Measurements from ENCODE around the gene PPIF. TPM values are rescaled to one million over a fixed set of nuclear protein-coding genes. Genes with fewer than 3 reads are reported as not detected.

Gene PPIF
- total and polyA plus RNA-seq, 2 donors (not counting 3 experiments of a cell fraction or from before 2014, with no cell fraction given) = 50.7 to 51.2 TPM

DNA sequence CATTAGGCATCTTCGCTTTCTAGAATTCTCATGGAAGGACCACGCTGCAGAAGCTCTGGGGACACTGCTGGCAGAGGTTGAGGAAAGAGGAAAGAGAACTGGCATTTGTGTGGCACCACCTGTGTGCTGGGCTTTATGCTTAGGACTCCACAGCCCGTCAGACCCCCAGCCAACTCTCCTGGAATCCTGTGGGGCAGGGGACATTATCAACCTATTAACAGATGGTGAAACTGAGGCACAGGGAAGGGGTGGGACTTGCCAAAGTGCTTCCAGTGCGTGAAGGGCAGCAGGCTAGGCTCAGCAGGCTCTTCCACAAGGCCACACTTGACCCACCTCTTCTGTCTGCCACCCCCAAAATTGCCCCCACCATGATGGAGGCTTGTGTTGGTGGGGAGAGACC lies 51.4 kb downstream of the PPIF start:
- no peak overlapping the region for H3K4me3 ChIP-seq (replicated peaks in 1 of 3; ENCODE audit: insufficient read depth in 1 of 3, low read depth in 1 of 3, low read length in 3 of 3)
- no peaks in the 10 kb centered on the region for H3K9me1 ChIP-seq (replicated peaks; ENCODE audit: control insufficient read depth, extremely low read depth, insufficient read depth, low read length)
- H4K20me1 ChIP-seq (replicated peaks; ENCODE audit: control insufficient read depth, extremely low read depth, insufficient read depth, low read length) = no peaks in the 10 kb centered on the region
- TF ChIP-seq MYC (IDR thresholded peaks at IDR 0.05; ENCODE audit: low read depth, low read length) (no peak), GATA2 (IDR thresholded peaks at IDR 0.05; ENCODE audit: insufficient read depth, insufficient read length, low read depth, low read length) (no peak), EZH2 (IDR thresholded peaks at IDR 0.05; ENCODE audit: borderline replicate concordance, low read depth, low read length, severe bottlenecking) (no peak), JUN (IDR thresholded peaks at IDR 0.05; ENCODE audit: borderline replicate concordance, insufficient read depth, insufficient read length, low read depth) (no peak), MAX (IDR thresholded peaks at IDR 0.05; ENCODE audit: insufficient read depth, insufficient read length) (no peak), POLR2A (IDR thresholded peaks at IDR 0.05; ENCODE audit: low read depth, low read length) (no peak), FOS (IDR thresholded peaks at IDR 0.05; ENCODE audit: borderline replicate concordance, insufficient read depth, low read length) (no peak), POLR2AphosphoS5 (IDR thresholded peaks at IDR 0.05; ENCODE audit: insufficient read depth, low read depth, low read length) (no peak)
- TF ChIP-seq, protein P1, sequence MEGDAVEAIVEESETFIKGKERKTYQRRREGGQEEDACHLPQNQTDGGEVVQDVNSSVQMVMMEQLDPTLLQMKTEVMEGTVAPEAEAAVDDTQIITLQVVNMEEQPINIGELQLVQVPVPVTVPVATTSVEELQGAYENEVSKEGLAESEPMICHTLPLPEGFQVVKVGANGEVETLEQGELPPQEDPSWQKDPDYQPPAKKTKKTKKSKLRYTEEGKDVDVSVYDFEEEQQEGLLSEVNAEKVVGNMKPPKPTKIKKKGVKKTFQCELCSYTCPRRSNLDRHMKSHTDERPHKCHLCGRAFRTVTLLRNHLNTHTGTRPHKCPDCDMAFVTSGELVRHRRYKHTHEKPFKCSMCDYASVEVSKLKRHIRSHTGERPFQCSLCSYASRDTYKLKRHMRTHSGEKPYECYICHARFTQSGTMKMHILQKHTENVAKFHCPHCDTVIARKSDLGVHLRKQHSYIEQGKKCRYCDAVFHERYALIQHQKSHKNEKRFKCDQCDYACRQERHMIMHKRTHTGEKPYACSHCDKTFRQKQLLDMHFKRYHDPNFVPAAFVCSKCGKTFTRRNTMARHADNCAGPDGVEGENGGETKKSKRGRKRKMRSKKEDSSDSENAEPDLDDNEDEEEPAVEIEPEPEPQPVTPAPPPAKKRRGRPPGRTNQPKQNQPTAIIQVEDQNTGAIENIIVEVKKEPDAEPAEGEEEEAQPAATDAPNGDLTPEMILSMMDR (IDR thresholded peaks at IDR 0.05; ENCODE audit: extremely low read depth in 1 of 2, insufficient read depth in 1 of 2, low read depth in 1 of 2, low read length in 2 of 2) = no peak
- no peaks in the 10 kb centered on the region for H3K9me3 ChIP-seq (replicated peaks; ENCODE audit: control insufficient read depth, insufficient read depth, low read length)
- ChIA-PET CTCF (interaction anchor here (0.9 to 3.2 kb wide), 5 partner anchors 24 to 89 kb away, joined by 3 to 19 read pairs (median 5); no protein-coding TSS in a partner anchor), POLR2A (interaction anchor here (0.6 kb wide), 1 partner anchor 49 kb away, joined by 4 read pairs; no protein-coding TSS in a partner anchor)
- dilution Hi-C loops (cut with MboI; ENCODE audit: extremely low pct_ligation_motif_present, low sequenced_read_pairs) = no loop called here
- H3K36me3 ChIP-seq (ENCODE audit: control insufficient read depth in 2 of 2, extremely low read depth in 1 of 2, insufficient read depth in 2 of 2, low read length in 2 of 2) = no peaks in the 10 kb centered on the region
- H3K79me2 ChIP-seq (ENCODE audit: control insufficient read depth, insufficient read depth, low read length) = no peaks in the 10 kb centered on the region
- DNase-seq (ENCODE audit: low read depth, low spot score) = no peak
- H2AFZ ChIP-seq (ENCODE audit: low read depth, low read length) = peak overlapping the region; percentile 82
- peak overlapping the region; percentile 61 for H3K27ac ChIP-seq (ENCODE audit: insufficient read depth, low read depth, low read length)
- no peak overlapping the region for H3K4me2 ChIP-seq (ENCODE audit: insufficient read depth, low read length)
- no peaks in the 10 kb centered on the region for H3K27me3 ChIP-seq (ENCODE audit: control insufficient read depth in 2 of 2, insufficient read depth in 2 of 2, low read length in 2 of 2)
- BruUV-seq (replicated peaks) = no TSS peak
- intact Hi-C loops (cut with micrococcal nuclease) = loop anchor here (1.0 kb wide), 1 partner anchor 46 kb away; no protein-coding TSS in a partner anchor
- H3K9ac ChIP-seq (replicated peaks; ENCODE audit: extremely low read depth, insufficient read depth, low read length) = no peak overlapping the region
- peaks cover 20% of the 10 kb centered on the region for H3K4me1 ChIP-seq (ENCODE audit: control insufficient read depth, extremely low read depth, insufficient read depth, low read length)
- FAIRE-seq = no peak
